Stimulated activated CD4-positive, alpha-beta T cell treated with anti-CD3 and anti-CD28 coated beads, Interleukin-4, amount 100 ng/mL, for 4 hours (primary cell): Measurements from ENCODE around the gene ABHD14A.

Experiments used
- DNase-seq, 2 experiments: peaks; one replicate each; pipeline ENCODE4 v3.0.0-alpha.2; 2020

ABHD14A gene

GRCh38 chr3:51941798-51942602, 32.9 kb upstream of the ABHD14A start, which contains the start of the genes PARP3 and RRP9:
Gene PARP3 (plus strand): TSS chr3:51942363. CDS start chr3:51943356, 993 bp downstream.
Gene RRP9 (minus strand): TSS chr3:51941904. CDS start chr3:51941867, 37 bp downstream.
- DNase-seq, result peak; percentile 99 to 100

GRCh38 chr3:51942603-51943450, 32.0 kb upstream of the ABHD14A start:
- DNase-seq, result peak; percentile 56 to 72

GRCh38 chr3:51943451-51944391, 31.1 kb upstream of the ABHD14A start:
- no peak for DNase-seq

GRCh38 chr3:51944451-51945021, 30.3 kb upstream of the ABHD14A start:
- no peak for DNase-seq

GRCh38 chr3:51945031-51945840, 29.6 kb upstream of the ABHD14A start:
- no peak for DNase-seq

GRCh38 chr3:51945926-51946705, 28.7 kb upstream of the ABHD14A start:
- no peak for DNase-seq

- no peak for DNase-seq
Measured at GRCh38 chr3:51946796-51947195, 28.1 kb upstream of the ABHD14A start.

- no peak for DNase-seq
Measured at GRCh38 chr3:51947215-51947900, 27.5 kb upstream of the ABHD14A start.

GRCh38 chr3:51948016-51948580, 26.8 kb upstream of the ABHD14A start:
- DNase-seq, result no peak

GRCh38 chr3:51949121-51949520, 25.7 kb upstream of the ABHD14A start:
- DNase-seq, result no peak

GRCh38 chr3:51950899-51951298, 24.0 kb upstream of the ABHD14A start:
- no peak for DNase-seq

- no peak for DNase-seq
Measured at GRCh38 chr3:51953445-51953844, 21.4 kb upstream of the ABHD14A start.

- no peak for DNase-seq
Measured at GRCh38 chr3:51954105-51954504, 20.8 kb upstream of the ABHD14A start.

- DNase-seq, result no peak
Measured at GRCh38 chr3:51954713-51955112, 20.2 kb upstream of the ABHD14A start.

GRCh38 chr3:51955175-51955892, 19.5 kb upstream of the ABHD14A start, which contains the start of gene GPR62:
Gene GPR62 (plus strand): TSS chr3:51955381. CDS start chr3:51955653, 272 bp downstream.
- no peak for DNase-seq

GRCh38 chr3:51955893-51956770, 18.7 kb upstream of the ABHD14A start:
- peak in 1 of 2 experiments; percentile 36 for DNase-seq

- DNase-seq, result no peak
Measured at GRCh38 chr3:51957520-51958205, 17.2 kb upstream of the ABHD14A start.
